Measurements from ENCODE around the gene DRG2. TPM values are rescaled to one million over a fixed set of nuclear protein-coding genes. Genes with fewer than 3 reads are reported as not detected.

Gene DRG2
- total and polyA plus RNA-seq, 2 donors (not counting 1 experiment from before 2014, with no cell fraction given), result 58.7 to 67.8 TPM

DNA sequence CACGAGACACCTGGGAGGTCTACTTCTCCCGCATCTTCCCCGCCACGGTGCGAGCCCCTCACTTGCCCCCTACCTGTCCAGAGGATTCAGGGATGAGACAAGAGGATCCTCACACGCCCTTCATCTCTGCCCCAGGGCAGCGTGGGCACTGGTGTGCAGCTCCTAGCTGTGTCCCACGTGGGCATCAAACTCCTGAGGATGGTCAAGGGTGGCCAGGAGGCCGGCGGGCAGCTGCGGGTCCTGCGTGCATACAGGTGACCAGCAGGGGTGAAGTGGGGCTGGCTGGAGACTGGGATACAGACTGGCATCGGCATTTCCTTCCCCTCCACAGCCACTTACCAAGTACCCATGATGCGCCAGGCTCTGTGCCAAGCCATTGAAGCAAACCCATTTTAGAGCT lies 67.4 kb downstream of the DRG2 start:
- CTCF ChIA-PET, result interaction anchor here (1.1 to 1.2 kb wide), 2 partner anchors 13 to 14 kb away, joined by 4 read pairs; no protein-coding TSS in a partner anchor
- H3K9me3 ChIP-seq (ENCODE audit: control extremely low read depth in 1 of 3, control insufficient read depth in 2 of 3, insufficient read depth in 1 of 3, low read length in 2 of 3), result peaks cover 0 to 3% (median 0%) of the 10 kb centered on the region in 3 donors
- H3K4me3 Mint-ChIP-seq, result no peak overlapping the region
- no peaks in the 10 kb centered on the region for H3K36me3 ChIP-seq (replicated peaks in 1 of 2; ENCODE audit: control extremely low read depth in 1 of 2, control insufficient read depth in 1 of 2, extremely low read depth in 1 of 2, insufficient read depth in 2 of 2, low read length in 1 of 2)
- no peaks in the 10 kb centered on the region for H4K20me1 ChIP-seq (ENCODE audit: control insufficient read depth, insufficient read depth, low read length, poor library complexity, severe bottlenecking)
- H3K27me3 Mint-ChIP-seq, result no peaks in the 10 kb centered on the region
- H3K9me3 Mint-ChIP-seq (ENCODE audit: insufficient read depth), result no peaks in the 10 kb centered on the region
- DNase-seq (no peak), ATAC-seq (ENCODE audit: low read depth) (no peak)
- H3K79me2 ChIP-seq (ENCODE audit: control insufficient read depth, insufficient read depth, low read length), result no peaks in the 10 kb centered on the region
- no peak overlapping the region for H3K4me3 ChIP-seq (ENCODE audit: control extremely low read depth in 1 of 5, extremely low read depth in 1 of 5, insufficient read depth in 1 of 5, low read depth in 2 of 5, low read length in 4 of 5)
- intact Hi-C loops (cut with micrococcal nuclease), result no loop called here
- TF ChIP-seq EZH2 (IDR thresholded peaks at IDR 0.05; ENCODE audit: borderline replicate concordance, insufficient read depth, low read depth, low read length, poor library complexity, severe bottlenecking), result no peak
- TF ChIP-seq, protein P1, sequence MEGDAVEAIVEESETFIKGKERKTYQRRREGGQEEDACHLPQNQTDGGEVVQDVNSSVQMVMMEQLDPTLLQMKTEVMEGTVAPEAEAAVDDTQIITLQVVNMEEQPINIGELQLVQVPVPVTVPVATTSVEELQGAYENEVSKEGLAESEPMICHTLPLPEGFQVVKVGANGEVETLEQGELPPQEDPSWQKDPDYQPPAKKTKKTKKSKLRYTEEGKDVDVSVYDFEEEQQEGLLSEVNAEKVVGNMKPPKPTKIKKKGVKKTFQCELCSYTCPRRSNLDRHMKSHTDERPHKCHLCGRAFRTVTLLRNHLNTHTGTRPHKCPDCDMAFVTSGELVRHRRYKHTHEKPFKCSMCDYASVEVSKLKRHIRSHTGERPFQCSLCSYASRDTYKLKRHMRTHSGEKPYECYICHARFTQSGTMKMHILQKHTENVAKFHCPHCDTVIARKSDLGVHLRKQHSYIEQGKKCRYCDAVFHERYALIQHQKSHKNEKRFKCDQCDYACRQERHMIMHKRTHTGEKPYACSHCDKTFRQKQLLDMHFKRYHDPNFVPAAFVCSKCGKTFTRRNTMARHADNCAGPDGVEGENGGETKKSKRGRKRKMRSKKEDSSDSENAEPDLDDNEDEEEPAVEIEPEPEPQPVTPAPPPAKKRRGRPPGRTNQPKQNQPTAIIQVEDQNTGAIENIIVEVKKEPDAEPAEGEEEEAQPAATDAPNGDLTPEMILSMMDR (IDR thresholded peaks at IDR 0.05), result no peak
- H3K27ac ChIP-seq (ENCODE audit: low read length in 2 of 2), result no peak overlapping the region
- H3K4me1 Mint-ChIP-seq, result peaks cover 31% of the 10 kb centered on the region
- H3K27ac Mint-ChIP-seq, result peak overlapping the region; percentile 53
- H3K4me1 ChIP-seq (ENCODE audit: control insufficient read depth in 2 of 2, insufficient read depth in 2 of 2, low read length in 2 of 2), result peaks cover 12 to 32% of the 10 kb centered on the region in 2 donors
- H3K27me3 ChIP-seq (replicated peaks in 1 of 4; ENCODE audit: control extremely low read depth in 1 of 4, control insufficient read depth in 3 of 4, insufficient read depth in 4 of 4, low read length in 3 of 4), result no peaks in the 10 kb centered on the region
- whole genome bisulfite sequencing (ENCODE audit: insufficient coverage), result 91% methylated on average over 10 of the region's 14 CpGs
- H3K4me2 ChIP-seq (replicated peaks; ENCODE audit: low read depth, low read length, poor library complexity, severe bottlenecking), result no peak overlapping the region
- no peak overlapping the region for H2AFZ ChIP-seq (ENCODE audit: insufficient read depth, low read depth, low read length, poor library complexity, severe bottlenecking)
- POLR2A ChIA-PET, result no interaction called here
- H3K9ac ChIP-seq (ENCODE audit: low read length), result no peak overlapping the region

DNA sequence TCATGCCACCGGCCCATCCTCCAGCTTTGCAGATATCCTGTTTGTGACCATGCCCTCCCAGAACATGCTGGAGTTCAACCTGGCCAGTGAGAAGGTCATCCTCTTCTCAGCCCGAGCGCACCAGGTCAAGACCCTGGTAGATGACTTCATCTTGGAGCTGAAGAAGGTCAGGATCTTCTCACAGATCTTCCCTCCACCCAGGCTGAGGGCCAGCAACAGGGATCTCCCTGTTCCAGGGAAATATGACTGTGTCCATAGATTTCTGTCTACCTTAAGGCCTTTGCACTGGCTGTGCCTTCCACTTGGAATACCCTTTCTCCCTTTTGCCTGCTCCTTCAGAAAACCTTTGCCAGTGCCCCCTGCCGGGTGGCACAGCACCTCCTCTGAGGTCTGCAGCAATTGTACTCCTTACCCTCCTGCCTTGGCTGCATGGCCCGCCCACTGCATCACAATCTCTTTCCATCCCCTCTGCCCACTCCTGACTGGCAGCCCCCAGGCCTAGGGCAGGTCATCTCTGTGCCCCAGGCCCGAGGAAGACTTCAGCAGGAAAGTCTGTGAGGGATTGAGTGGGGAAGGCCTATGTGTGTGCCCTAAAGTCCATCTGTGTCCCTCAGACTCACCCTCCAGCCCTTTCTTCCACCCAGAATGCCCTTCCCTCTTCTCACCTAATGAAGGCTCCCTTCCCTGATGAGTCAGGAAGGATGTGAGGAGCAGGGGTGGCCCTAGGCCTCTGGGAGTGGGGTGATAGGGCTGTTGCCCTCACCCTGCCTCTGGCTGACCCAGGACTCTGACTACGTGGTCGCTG lies 68.6 kb downstream of the DRG2 start:
- H3K4me1 Mint-ChIP-seq, result peaks cover 32% of the 10 kb centered on the region
- H3K27me3 Mint-ChIP-seq, result no peaks in the 10 kb centered on the region
- Histone ChIP-seq H4K20me1 (ENCODE audit: control insufficient read depth, insufficient read depth, low read length, poor library complexity, severe bottlenecking) (no peaks in the 10 kb centered on the region), H2AFZ (ENCODE audit: insufficient read depth, low read depth, low read length, poor library complexity, severe bottlenecking) (no peak overlapping the region), H3K4me1 (ENCODE audit: control insufficient read depth in 2 of 2, insufficient read depth in 2 of 2, low read length in 2 of 2) (peaks cover 12 to 32% of the 10 kb centered on the region in 2 donors), H3K9me3 (ENCODE audit: control extremely low read depth in 1 of 3, control insufficient read depth in 2 of 3, insufficient read depth in 1 of 3, low read length in 2 of 3) (peaks cover 0 to 3% (median 0%) of the 10 kb centered on the region in 3 donors), H3K9ac (ENCODE audit: low read length) (no peak overlapping the region), H3K4me3 (ENCODE audit: control extremely low read depth in 1 of 5, extremely low read depth in 1 of 5, insufficient read depth in 1 of 5, low read depth in 2 of 5, low read length in 4 of 5) (no peak overlapping the region), H3K27me3 (replicated peaks in 1 of 4; ENCODE audit: control extremely low read depth in 1 of 4, control insufficient read depth in 3 of 4, insufficient read depth in 4 of 4, low read length in 3 of 4) (no peaks in the 10 kb centered on the region), H3K36me3 (replicated peaks in 1 of 2; ENCODE audit: control extremely low read depth in 1 of 2, control insufficient read depth in 1 of 2, extremely low read depth in 1 of 2, insufficient read depth in 2 of 2, low read length in 1 of 2) (no peaks in the 10 kb centered on the region), H3K79me2 (ENCODE audit: control insufficient read depth, insufficient read depth, low read length) (no peaks in the 10 kb centered on the region), H3K4me2 (replicated peaks; ENCODE audit: low read depth, low read length, poor library complexity, severe bottlenecking) (no peak overlapping the region), H3K27ac (ENCODE audit: low read length in 2 of 2) (no peak overlapping the region)
- TF ChIP-seq, protein P1 (IDR thresholded peaks at IDR 0.05), result no peak
- TF ChIP-seq EZH2 (IDR thresholded peaks at IDR 0.05; ENCODE audit: borderline replicate concordance, insufficient read depth, low read depth, low read length, poor library complexity, severe bottlenecking), result no peak
- H3K27ac Mint-ChIP-seq, result peak overlapping the region; percentile 27
- ChIA-PET POLR2A (no interaction called here), CTCF (interaction anchor here (1.1 to 1.2 kb wide), 2 partner anchors 14 to 15 kb away, joined by 4 read pairs; no protein-coding TSS in a partner anchor)
- 88% methylated on average over 6 of the region's 8 CpGs for WGBS (ENCODE audit: insufficient coverage)
- H3K4me3 Mint-ChIP-seq, result no peak overlapping the region
- no peak for DNase-seq
- intact Hi-C loops (cut with micrococcal nuclease), result no loop called here
- no peaks in the 10 kb centered on the region for H3K9me3 Mint-ChIP-seq (ENCODE audit: insufficient read depth)
- no peak for ATAC-seq (ENCODE audit: low read depth)

All from B cell (primary cell).